Heart right ventricle (tissue), 16 donors: Measurements from ENCODE around the gene ZNF618. TPM values are rescaled to one million over a fixed set of nuclear protein-coding genes. Genes with fewer than 3 reads are reported as not detected.

Source experiments
- ATAC-seq, 8 donors: fragments of 200-7000 bp; cut with Tn5 transposase; one replicate each; pipeline ENCODE4 v1.9.1; 2020; ENCODE audit warnings: mild to moderate bottlenecking in 8 of 8, moderate library complexity in 8 of 8, moderate number of reproducible peaks in 1 of 8
- DNase-seq, 2 donors: peaks; one replicate each; pipeline ENCODE4 v3.0.0-alpha.2; 2020
- H3K27ac ChIP-seq, 10 donors: fragments of 200-600 bp; sonication (generic) in 2 of 10; one replicate each; pipeline versions ENCODE4 v1.5.0 to v1.8.0; 2020 to 2022; ENCODE audit warnings: mild to moderate bottlenecking in 3 of 10
- H3K27me3 ChIP-seq, 7 donors: fragments of 200-600 bp; one replicate each; pipeline ENCODE4 v1.8.0; 2021 to 2022; ENCODE audit warnings: mild to moderate bottlenecking in 2 of 7
- H3K36me3 ChIP-seq, 9 donors: fragments of 200-600 bp; sonication (generic) in 1 of 9; one replicate each; pipeline versions ENCODE4 v1.5.0 to v1.8.0; 2020 to 2022; ENCODE audit warnings: mild to moderate bottlenecking in 2 of 9
- H3K4me1 ChIP-seq, 9 donors: fragments of 200-600 bp; sonication (generic) in 1 of 9; one replicate each; pipeline versions ENCODE4 v1.5.0 to v1.8.0; 2020 to 2022; ENCODE audit warnings: mild to moderate bottlenecking in 4 of 9
- H3K4me3 ChIP-seq, 10 donors: fragments of 200-600 bp; sonication (generic) in 2 of 10; one replicate each; pipeline versions ENCODE4 v1.5.0 to v1.8.0; 2020 to 2022; ENCODE audit warnings: mild to moderate bottlenecking in 7 of 10, moderate library complexity in 2 of 10
- H3K9me3 ChIP-seq, 11 donors: fragments of 200-600 bp in 10 of 11; sonication (generic) in 2 of 11; one replicate each; pipeline versions ENCODE4 v1.5.0 to v1.8.0; 2013 to 2022; ENCODE audit warnings: mild to moderate bottlenecking in 2 of 11, control low read depth in 1 of 11, moderate library complexity in 1 of 11
- CTCF ChIP-seq, 9 donors: fragments of 200-600 bp; sonication (generic) in 2 of 9; IDR thresholded peaks; one replicate each; pipeline versions ENCODE4 v1.5.0 to v1.8.0; 2021 to 2022; ENCODE audit warnings: antibody characterized with exemption in 9 of 9, mild to moderate bottlenecking in 5 of 9, moderate library complexity in 1 of 9
- WGBS, 2 donors: extraction: QIAGEN DNeasy Blood & Tissue Kit; methylation state at CpG; one replicate each; pipeline ENCODE4 v1.1.7; 2013; ENCODE audit warnings: inconsistent platforms in 1 of 2; 5-methylcytosine and 5-hydroxymethylcytosine counted together
- intact Hi-C, 10 donors: fragments of 100-400 bp; cut with DNase I; formaldehyde crosslinking; loops; one replicate each; pipeline versions ENCODE4 v1.11.1 to v1.14.2; 2022
- polyA plus RNA-seq, 2 donors: library from polyadenylated mRNA; stranded (reverse); fragments of 200-250 nt; gene quantifications; one replicate each; pipeline ENCODE4 v1.2.3, GENCODE V29; 2013
- total RNA-seq, 10 donors: library from RNA; stranded (reverse); fragmentation: NEBNext Ultra II Directional in 3 of 10; extraction: Animal tissue kit (Norgen Biotek cat#: 25700) in 3 of 10; gene quantifications; one replicate each; pipeline versions ENCODE4 v1.2.1 to v1.2.4, GENCODE V29; 2021 to 2023
- donor health status: Arrhythmogenic right ventricular cardiomyopathy.
- donor health status: ischemic (EF 13 %, LVEDD 7.1; RV severe dilation, severe dysfunction).
- donor health status: healthy with polysubstance abuse.
- donor health status: DM: no; HTN: yes; CAD: no.
- donor health status: DM: no; HTN: no; CAD: no.
- donor health status: ischemic (EF 25% LVEDD 6.9; RV normal size, moderate dysfunction).
- donor health status: ischemic (EF 25% LVEDD 5.7; RV mildly dilated, moderate dysfunction).
- donor health status: healthy.
- donor health status: DM: yes; HTN: yes; CAD: no.
- donor health status: Ischemic cardiomyopathy.
- donor health status: ischemic (EF 35%, LVEDD 5.7; RV mildly dilated, moderate dysfunction).
- donor health status: nonischemic (EF 11% LVEDD 7.7; RV severe dilation, severe dysfunction).
- donor health status: DM: yes; HTN: yes; CAD: no.
- donor health status: PGD.
- donor health status: ischemic (EF 29% LVEDD 5.4; RV normal size, mild dysfunction).
- donor health status: nonischemic (EF 23%, LVEDD 6.1; RV moderate dilation, normal function).

Gene ZNF618
- total and polyA plus RNA-seq, 12 donors = 0.59 to 2.5 (median 1.6) TPM

- TF ChIP-seq CTCF (IDR thresholded peaks at IDR 0.05) = no peak
- intact Hi-C loops = no loop called here
- WGBS, 2 donors = 98% methylated on average over 4 of the region's 4 CpGs
- peaks cover 0 to 21% (median 0%) of the 10 kb centered on the region in 11 donors for H3K9me3 ChIP-seq
- no peak overlapping the region for H3K4me3 ChIP-seq
- no peak overlapping the region for H3K27ac ChIP-seq
- H3K36me3 ChIP-seq = peaks cover 0 to 55% (median 4%) of the 10 kb centered on the region in 9 donors
- no peaks in the 10 kb centered on the region for H3K4me1 ChIP-seq
- no peak for DNase-seq
- no peaks in the 10 kb centered on the region for H3K27me3 ChIP-seq
- no peak for ATAC-seq
Measured at GRCh38 chr9:114046237-114046755, 170.2 kb downstream of the ZNF618 start.

GRCh38 chr9:114046875-114047274 lies 170.8 kb downstream of the ZNF618 start:
- no peak for TF ChIP-seq CTCF (IDR thresholded peaks at IDR 0.05)
- H3K9me3 ChIP-seq = peaks cover 0 to 21% (median 0%) of the 10 kb centered on the region in 11 donors
- ATAC-seq (no peak), DNase-seq (no peak)
- 98 to 100% methylated on average over 1 of the region's 1 CpG for WGBS, 2 donors
- peaks cover 0 to 56% (median 4%) of the 10 kb centered on the region in 9 donors for H3K36me3 ChIP-seq
- H3K27me3 ChIP-seq = no peaks in the 10 kb centered on the region
- no peak overlapping the region for H3K4me3 ChIP-seq
- H3K27ac ChIP-seq = no peak overlapping the region
- intact Hi-C loops = no loop called here
- no peaks in the 10 kb centered on the region for H3K4me1 ChIP-seq

- peak in 4 of 9 donors; percentile 5 to 26 (median 16) for TF ChIP-seq CTCF (IDR thresholded peaks at IDR 0.05)
- intact Hi-C loops = no loop called here
Measured at GRCh38 chr9:114047717-114048116, 171.6 kb downstream of the ZNF618 start.

GRCh38 chr9:114048533-114049415 lies 172.7 kb downstream of the ZNF618 start:
- Histone ChIP-seq H3K27me3 (no peaks in the 10 kb centered on the region), H3K36me3 (peaks cover 0 to 54% (median 4%) of the 10 kb centered on the region in 9 donors), H3K9me3 (peaks cover 0 to 13% (median 0%) of the 10 kb centered on the region in 11 donors), H3K27ac (no peak overlapping the region), H3K4me1 (no peaks in the 10 kb centered on the region), H3K4me3 (no peak overlapping the region)
- ATAC-seq = no peak
- WGBS, 2 donors = 97 to 98% methylated on average over 44 of the region's 44 CpGs
- no peak for DNase-seq
- intact Hi-C loops = no loop called here
- no peak for TF ChIP-seq CTCF (IDR thresholded peaks at IDR 0.05)

More at GRCh38 chr9:114047717-114048116, 171.6 kb downstream of the ZNF618 start:
- DNase-seq (no peak), ATAC-seq (no peak)
- H3K4me1 ChIP-seq = no peaks in the 10 kb centered on the region
- H3K27ac ChIP-seq = no peak overlapping the region
- peaks cover 0 to 49% (median 4%) of the 10 kb centered on the region in 9 donors for H3K36me3 ChIP-seq
- H3K9me3 ChIP-seq = peaks cover 0 to 21% (median 0%) of the 10 kb centered on the region in 11 donors
- H3K4me3 ChIP-seq = no peak overlapping the region
- WGBS, 2 donors = 91% methylated on average over 3 of the region's 3 CpGs
- H3K27me3 ChIP-seq = no peaks in the 10 kb centered on the region
